ENCODE data around the gene PCDHGA1.

PCDHGA1 gene

DNA sequence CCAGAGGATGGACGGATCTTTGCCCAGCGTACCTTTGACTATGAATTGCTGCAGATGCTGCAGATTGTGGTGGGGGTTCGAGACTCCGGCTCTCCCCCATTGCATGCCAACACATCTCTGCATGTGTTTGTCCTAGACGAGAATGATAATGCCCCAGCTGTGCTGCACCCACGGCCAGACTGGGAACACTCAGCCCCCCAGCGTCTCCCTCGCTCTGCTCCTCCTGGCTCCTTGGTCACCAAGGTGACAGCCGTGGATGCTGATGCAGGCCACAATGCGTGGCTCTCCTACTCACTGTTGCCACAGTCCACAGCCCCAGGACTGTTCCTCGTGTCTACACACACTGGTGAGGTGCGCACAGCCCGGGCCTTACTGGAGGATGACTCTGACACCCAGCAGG, 160.5 kb downstream of the PCDHGA1 start:
- no peak for DNase-seq (ENCODE audit: low spot score)

GRCh38 chr5:141491323-141492167, 161.2 kb downstream of the PCDHGA1 start:
- no peak for DNase-seq (ENCODE audit: low spot score)

- DNase-seq (ENCODE audit: low spot score), result no peak
Observed at GRCh38 chr5:141492168-141492885, 162.0 kb downstream of the PCDHGA1 start.

- DNase-seq (ENCODE audit: low spot score), result no peak
Observed at GRCh38 chr5:141493500-141494422, 163.4 kb downstream of the PCDHGA1 start.

- DNase-seq (ENCODE audit: low spot score), result no peak
Observed at GRCh38 chr5:141494761-141495452, 164.6 kb downstream of the PCDHGA1 start.

GRCh38 chr5:141495453-141495811, 165.1 kb downstream of the PCDHGA1 start:
- DNase-seq (ENCODE audit: low spot score), result no peak

DNA sequence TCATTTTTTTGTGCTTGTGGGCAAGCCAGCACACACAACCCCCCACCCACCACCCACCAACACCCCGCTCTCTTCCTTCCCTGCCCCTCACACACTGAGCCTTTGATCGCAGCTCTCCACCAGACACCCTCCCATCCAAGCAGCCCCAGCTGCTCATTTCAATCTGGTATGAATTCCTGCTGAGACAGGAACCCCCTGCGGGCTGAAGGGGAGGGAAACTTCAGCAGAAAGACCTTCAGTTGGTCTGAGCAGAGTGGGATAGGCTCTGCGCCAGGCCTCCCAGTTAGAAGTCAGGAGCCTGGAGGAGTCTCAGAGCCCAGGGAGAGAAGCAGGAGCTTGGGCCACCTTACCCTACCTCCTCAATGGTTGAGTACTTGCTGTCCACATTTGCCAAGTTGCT, 165.7 kb downstream of the PCDHGA1 start:
- no peak for DNase-seq (ENCODE audit: low spot score)

- no peak for DNase-seq (ENCODE audit: low spot score)
Observed at GRCh38 chr5:141501761-141502160, 171.4 kb downstream of the PCDHGA1 start.

DNA sequence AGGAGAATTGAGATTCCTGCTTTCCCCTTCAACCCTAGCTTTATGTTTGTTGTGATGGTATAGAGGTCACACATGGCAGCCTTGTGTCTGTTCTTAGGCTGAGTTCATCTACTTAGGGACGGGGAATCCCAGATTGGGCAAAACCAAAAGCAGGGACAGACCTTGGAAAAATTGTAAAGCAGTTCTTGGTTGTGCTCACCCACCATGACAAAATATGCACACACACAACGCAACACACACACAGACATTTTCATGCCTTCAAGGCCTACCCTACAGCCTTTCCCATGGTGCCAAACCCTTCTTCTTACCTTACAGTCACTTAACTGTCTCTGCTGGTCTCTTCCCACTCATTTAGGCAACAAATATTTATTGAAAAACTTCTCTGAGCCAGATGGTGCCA, 173.4 kb downstream of the PCDHGA1 start:
- no peak for DNase-seq (ENCODE audit: low spot score)

DNA sequence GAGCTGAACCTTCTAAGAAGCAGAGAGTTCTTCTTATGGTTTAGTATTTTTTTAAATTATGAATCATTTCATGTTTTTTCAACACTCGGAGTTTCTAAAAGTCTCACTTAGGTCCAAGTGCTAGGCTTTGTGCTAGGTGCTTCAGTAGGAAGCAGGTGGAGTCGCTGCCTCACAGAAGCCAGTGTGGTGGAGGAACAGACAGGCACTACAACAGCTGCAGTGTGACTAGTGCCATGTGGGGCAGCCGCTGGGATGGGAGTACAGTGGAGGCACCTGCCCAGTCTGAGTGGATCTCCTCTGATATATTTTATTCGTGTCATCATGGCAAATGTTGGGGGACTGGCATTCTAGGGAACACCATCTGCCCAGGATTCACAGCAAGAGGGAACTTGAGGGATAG, 173.9 kb downstream of the PCDHGA1 start:
- no peak for DNase-seq (ENCODE audit: low spot score)

DNA sequence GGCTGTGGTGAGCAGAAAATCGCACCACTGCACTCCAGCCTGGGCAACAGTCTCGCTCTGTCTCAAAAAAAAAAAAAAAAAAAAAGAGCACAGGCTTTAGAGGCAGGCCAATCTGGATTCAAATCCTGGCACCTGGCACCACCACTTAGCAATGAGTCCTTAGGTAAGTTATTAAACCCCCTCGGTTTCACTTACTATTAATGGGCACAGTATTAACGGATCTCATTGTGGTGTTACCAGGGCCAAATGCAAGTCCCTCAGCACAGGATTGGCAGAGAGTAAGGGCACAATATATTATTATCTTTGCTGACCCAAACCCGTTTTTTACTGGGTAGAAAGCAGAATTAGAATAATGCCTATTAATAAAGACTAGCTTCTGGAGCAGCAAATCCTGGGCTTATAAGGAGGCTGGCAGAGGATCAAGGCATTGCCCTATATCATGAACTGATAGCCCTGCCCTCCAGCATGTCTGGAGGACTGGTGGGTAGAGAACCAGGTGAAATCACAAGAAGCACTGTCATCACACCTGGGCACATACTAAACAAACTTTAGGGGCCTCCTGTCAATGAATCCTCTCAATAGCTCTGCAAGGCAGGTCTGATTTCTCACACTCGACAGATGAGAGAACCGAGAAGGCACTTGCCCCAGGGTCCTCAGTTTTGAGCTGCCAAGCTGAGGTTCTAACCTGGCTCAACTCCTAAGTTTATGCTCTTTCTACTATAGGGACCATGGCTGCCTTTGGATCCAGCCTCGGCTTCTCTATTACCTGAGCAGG, 176.3 kb downstream of the PCDHGA1 start:
- no peak for DNase-seq (ENCODE audit: low spot score)

DNA sequence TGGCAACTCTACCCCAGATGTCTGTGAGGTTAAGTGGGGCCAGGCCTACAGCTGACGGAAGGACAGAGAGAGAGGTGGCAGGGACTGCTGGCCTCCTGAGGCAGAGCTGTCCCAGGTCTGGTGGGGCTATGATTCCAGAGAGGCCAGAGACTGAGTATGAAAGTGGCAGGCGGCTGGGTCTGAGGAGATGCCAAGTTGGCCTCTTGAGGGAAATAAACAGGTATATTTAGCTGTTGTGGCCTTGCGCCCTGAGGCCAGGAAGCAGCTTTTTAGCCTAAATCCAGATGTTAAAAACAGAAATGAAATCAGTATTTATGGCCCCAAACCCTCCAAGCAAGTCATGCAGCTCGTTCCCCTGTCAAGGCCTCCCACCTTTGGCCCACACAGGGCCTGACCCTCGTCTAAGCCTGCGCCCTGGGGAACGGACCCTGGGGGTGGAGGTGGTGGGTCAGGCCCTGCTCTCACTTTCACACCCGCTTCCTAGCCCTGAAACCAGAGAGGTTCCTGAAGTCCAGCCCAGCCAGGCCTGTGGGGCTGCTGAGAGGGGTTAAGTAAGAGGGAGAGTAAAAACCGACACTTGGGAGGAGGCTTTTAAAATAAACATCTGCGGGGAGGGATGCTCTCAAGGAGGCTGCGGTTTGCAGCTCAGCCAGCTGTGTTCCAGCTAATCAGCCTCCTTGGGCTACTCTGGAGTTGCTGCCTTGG, 177.2 kb downstream of the PCDHGA1 start:
- DNase-seq (ENCODE audit: low spot score), result no peak

GRCh38 chr5:141508440-141508797, 178.1 kb downstream of the PCDHGA1 start:
- DNase-seq (ENCODE audit: low spot score), result no peak

GRCh38 chr5:141508798-141509611, 178.7 kb downstream of the PCDHGA1 start:
- peak; percentile 71 for DNase-seq (ENCODE audit: low spot score)

DNA sequence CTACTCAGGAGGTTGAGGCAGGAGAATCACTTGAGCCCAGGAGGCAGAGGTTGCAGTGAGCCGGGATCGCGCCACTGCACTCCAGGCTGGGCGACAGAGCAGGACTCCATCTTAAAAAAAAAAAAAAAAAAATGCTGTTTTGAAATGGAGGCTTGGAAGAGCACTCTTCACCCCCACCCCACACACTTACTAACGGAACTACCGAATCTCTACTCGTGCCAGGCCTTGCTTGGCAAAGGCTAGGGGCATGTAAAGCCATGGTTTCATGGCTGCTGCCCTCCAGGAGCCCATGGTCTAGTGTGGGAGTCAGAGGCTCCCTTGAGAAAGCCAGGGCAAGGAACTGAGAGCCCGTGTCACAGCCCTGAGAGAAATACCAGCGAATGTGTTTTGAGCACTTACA, 179.8 kb downstream of the PCDHGA1 start:
- no peak for DNase-seq (ENCODE audit: low spot score)

DNA sequence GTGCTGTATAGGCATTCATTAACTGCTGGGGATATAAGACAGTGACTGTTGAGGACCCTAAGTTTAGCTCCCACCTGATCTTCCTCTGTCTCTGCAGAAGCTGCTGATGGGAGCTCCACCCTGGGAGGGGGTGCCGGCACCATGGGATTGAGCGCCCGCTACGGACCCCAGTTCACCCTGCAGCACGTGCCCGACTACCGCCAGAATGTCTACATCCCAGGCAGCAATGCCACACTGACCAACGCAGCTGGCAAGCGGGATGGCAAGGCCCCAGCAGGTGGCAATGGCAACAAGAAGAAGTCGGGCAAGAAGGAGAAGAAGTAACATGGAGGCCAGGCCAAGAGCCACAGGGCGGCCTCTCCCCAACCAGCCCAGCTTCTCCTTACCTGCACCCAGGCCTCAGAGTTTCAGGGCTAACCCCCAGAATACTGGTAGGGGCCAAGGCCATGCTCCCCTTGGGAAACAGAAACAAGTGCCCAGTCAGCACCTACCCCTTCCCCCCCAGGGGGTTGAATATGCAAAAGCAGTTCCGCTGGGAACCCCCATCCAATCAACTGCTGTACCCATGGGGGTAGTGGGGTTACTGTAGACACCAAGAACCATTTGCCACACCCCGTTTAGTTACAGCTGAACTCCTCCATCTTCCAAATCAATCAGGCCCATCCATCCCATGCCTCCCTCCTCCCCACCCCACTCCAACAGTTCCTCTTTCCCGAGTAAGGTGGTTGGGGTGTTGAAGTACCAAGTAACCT, 180.7 kb downstream of the PCDHGA1 start:
- DNase-seq (ENCODE audit: low spot score), result no peak

DNA sequence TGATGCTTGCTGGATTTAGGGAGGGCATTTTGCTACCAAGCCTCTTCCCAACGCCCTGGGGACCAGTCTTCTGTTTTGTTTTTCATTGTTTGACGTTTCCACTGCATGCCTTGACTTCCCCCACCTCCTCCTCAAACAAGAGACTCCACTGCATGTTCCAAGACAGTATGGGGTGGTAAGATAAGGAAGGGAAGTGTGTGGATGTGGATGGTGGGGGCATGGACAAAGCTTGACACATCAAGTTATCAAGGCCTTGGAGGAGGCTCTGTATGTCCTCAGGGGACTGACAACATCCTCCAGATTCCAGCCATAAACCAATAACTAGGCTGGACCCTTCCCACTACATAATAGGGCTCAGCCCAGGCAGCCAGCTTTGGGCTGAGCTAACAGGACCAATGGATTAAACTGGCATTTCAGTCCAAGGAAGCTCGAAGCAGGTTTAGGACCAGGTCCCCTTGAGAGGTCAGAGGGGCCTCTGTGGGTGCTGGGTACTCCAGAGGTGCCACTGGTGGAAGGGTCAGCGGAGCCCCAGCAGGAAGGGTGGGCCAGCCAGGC, 181.5 kb downstream of the PCDHGA1 start:
- DNase-seq (ENCODE audit: low spot score), result no peak

- DNase-seq (ENCODE audit: low spot score), result peak; percentile 42
Observed at GRCh38 chr5:141512390-141512910, 182.1 kb downstream of the PCDHGA1 start.
